GM23338 (cell line): ENCODE measurements around the gene LRTM2. TPM values are rescaled to one million over a fixed set of nuclear protein-coding genes. Genes with fewer than 3 reads are reported as not detected.

Source experiments
- ATAC-seq: fragments of 200-7000 bp; cut with Tn5 transposase; 3 replicates; pipeline ENCODE4 v1.9.1; 2020
- DNase-seq: peaks from one replicate; pipeline ENCODE4 v3.0.0-alpha.2; 2015; ENCODE audit warnings: low spot score
- H2AFZ ChIP-seq: fragments of 200-600 bp; sonication (generic); 2 replicates; pipeline ENCODE4 v1.8.0; 2016; ENCODE audit warnings: antibody characterized with exemption, mild to moderate bottlenecking, moderate library complexity
- H3F3A ChIP-seq: fragments of 200-600 bp; sonication (generic); replicated peaks from 2 replicates; pipeline ENCODE4 v1.8.0; 2017; ENCODE audit warnings: antibody characterized with exemption, mixed run types, low read depth
- H3K27ac ChIP-seq: fragments of 200-600 bp; sonication (generic); 2 replicates; pipeline ENCODE4 v1.6.1; 2016; ENCODE audit warnings: low read depth
- H3K27me3 ChIP-seq: fragments of 200-600 bp; sonication (generic); 2 replicates; pipeline ENCODE4 v1.8.0; 2016; ENCODE audit warnings: mild to moderate bottlenecking, mixed run types, moderate library complexity; ENCODE audit not compliant: insufficient read depth
- H3K36me3 ChIP-seq: fragments of 200-600 bp; sonication (generic); 2 replicates; pipeline ENCODE4 v1.8.0; 2016; ENCODE audit warnings: mild to moderate bottlenecking; ENCODE audit not compliant: insufficient read depth
- H3K4me1 ChIP-seq: fragments of 200-600 bp; sonication (generic); 2 replicates; pipeline ENCODE4 v1.8.0; 2016; ENCODE audit warnings: mild to moderate bottlenecking, moderate library complexity; ENCODE audit not compliant: insufficient read depth
- H3K4me2 ChIP-seq: fragments of 200-600 bp; sonication (generic); 2 replicates; pipeline ENCODE4 v1.7.1; 2017; ENCODE audit warnings: mixed run types
- H3K4me3 ChIP-seq: fragments of 200-600 bp; sonication (generic); 2 replicates; pipeline ENCODE4 v1.6.1; 2016; ENCODE audit warnings: mixed run types
- H3K79me2 ChIP-seq: fragments of 200-600 bp; sonication (generic); replicated peaks from 2 replicates; pipeline ENCODE4 v1.8.0; 2017; ENCODE audit warnings: mild to moderate bottlenecking; ENCODE audit not compliant: insufficient read depth
- H3K9me2 ChIP-seq: fragments of 200-600 bp; sonication (generic); 2 replicates; pipeline ENCODE4 v1.8.0; 2017; ENCODE audit not compliant: insufficient read depth
- H4K20me1 ChIP-seq: fragments of 200-600 bp; sonication (generic); replicated peaks from 2 replicates; pipeline ENCODE4 v1.8.0; 2017; ENCODE audit warnings: mild to moderate bottlenecking; ENCODE audit not compliant: insufficient read depth
- H3K27ac Mint-ChIP-seq: 2 replicates; pipeline ENCODE4 v1.8.0; 2020; ENCODE audit warnings: inconsistent platforms, mild to moderate bottlenecking, moderate library complexity, mixed read lengths
- H3K27me3 Mint-ChIP-seq: 3 replicates; pipeline ENCODE4 v1.8.0; 2022; ENCODE audit warnings: low read depth, mild to moderate bottlenecking, moderate library complexity, mixed read lengths, inconsistent platforms; ENCODE audit not compliant: insufficient read depth, poor library complexity
- H3K36me3 Mint-ChIP-seq: 3 replicates; pipeline ENCODE4 v1.8.0; 2021; ENCODE audit warnings: low read depth, mild to moderate bottlenecking, inconsistent platforms, moderate library complexity, mixed read lengths
- H3K4me1 Mint-ChIP-seq: 3 replicates; pipeline ENCODE4 v1.8.0; 2020; ENCODE audit warnings: mild to moderate bottlenecking, inconsistent platforms, mixed read lengths
- H3K4me3 Mint-ChIP-seq: 3 replicates; pipeline ENCODE4 v1.8.0; 2021; ENCODE audit warnings: moderate library complexity, mild to moderate bottlenecking, inconsistent platforms, mixed read lengths
- H3K9me3 Mint-ChIP-seq: 3 replicates; pipeline ENCODE4 v1.8.0; 2020; ENCODE audit warnings: moderate library complexity, mild to moderate bottlenecking, inconsistent platforms, mixed read lengths
- CREB1 ChIP-seq: fragments of 250-450 bp; sonication (Bioruptor Pico); IDR thresholded peaks from 2 replicates; pipeline ENCODE4 v1.5.0; 2020; ENCODE audit warnings: low read depth, mild to moderate bottlenecking, moderate library complexity
- CTCF ChIP-seq, 2 experiments: fragments of 200-600 bp in 1 of 2; sonication (generic) in 1 of 2; conservative IDR thresholded peaks; 2 replicates each; pipeline versions ENCODE4 v1.5.1 to v1.6.1; 2016 to 2017; ENCODE audit warnings: antibody characterized with exemption in 2 of 2, low read depth in 2 of 2, mild to moderate bottlenecking in 2 of 2, moderate library complexity in 1 of 2
- ETS1 ChIP-seq: IDR thresholded peaks from 2 replicates; pipeline ENCODE4 v1.6.1; 2016; ENCODE audit warnings: antibody characterized with exemption
- EZH2 ChIP-seq: fragments of 200-600 bp; sonication (generic); IDR thresholded peaks from one replicate; pipeline ENCODE4 v1.8.0; 2017; ENCODE audit warnings: antibody characterized with exemption, mild to moderate bottlenecking, low read depth; ENCODE audit not compliant: unreplicated experiment
- EZH2phosphoT487 ChIP-seq: fragments of 200-600 bp; sonication (generic); IDR thresholded peaks from one replicate; pipeline ENCODE4 v1.8.1; 2018; ENCODE audit warnings: antibody characterized with exemption; ENCODE audit not compliant: unreplicated experiment
- JUNB ChIP-seq: IDR thresholded peaks from one replicate; pipeline ENCODE4 v1.6.1; 2016; ENCODE audit warnings: antibody characterized with exemption; ENCODE audit not compliant: unreplicated experiment
- NANOG ChIP-seq: IDR thresholded peaks from 2 replicates; pipeline ENCODE4 v1.6.1; 2016; ENCODE audit warnings: antibody characterized with exemption, borderline replicate concordance
- POLR2AphosphoS5 ChIP-seq: IDR thresholded peaks from 2 replicates; pipeline ENCODE4 v1.6.1; 2016; ENCODE audit warnings: antibody characterized with exemption, low read depth
- REST ChIP-seq: IDR thresholded peaks from one replicate; pipeline ENCODE4 v1.6.1; 2018; ENCODE audit warnings: antibody characterized with exemption; ENCODE audit not compliant: unreplicated experiment
- STAT1 ChIP-seq: IDR thresholded peaks from one replicate; pipeline ENCODE4 v1.6.1; 2016; ENCODE audit warnings: antibody characterized with exemption; ENCODE audit not compliant: unreplicated experiment
- ZNF114 ChIP-seq: fragments of 250-450 bp; sonication (Bioruptor Pico); IDR thresholded peaks from 2 replicates; pipeline ENCODE4 v1.5.0; 2020; ENCODE audit warnings: mild to moderate bottlenecking, moderate library complexity
- ZNF331 ChIP-seq: fragments of 250-450 bp; sonication (Bioruptor Pico); IDR thresholded peaks from 2 replicates; pipeline ENCODE4 v1.5.0; 2020; ENCODE audit warnings: low read depth, mild to moderate bottlenecking, moderate library complexity
- ZNF462 ChIP-seq: fragments of 250-450 bp; sonication (Bioruptor Pico); IDR thresholded peaks from 2 replicates; pipeline ENCODE4 v1.5.0; 2020; ENCODE audit warnings: mild to moderate bottlenecking, moderate library complexity
- polyA plus RNA-seq: library from polyadenylated mRNA; unstranded; fragments of >200 nt; fragmentation: Nextera tagmentation; extraction: Ambion mirVana; gene quantifications from 2 replicates; pipeline ENCODE4 v1.2.1, GENCODE V29; 2016
- total RNA-seq: library from RNA; depleted of rRNA; stranded (reverse); fragments of >200 nt; shearing (Covaris generic); gene quantifications from 2 replicates; pipeline ENCODE4 v1.2.3, GENCODE V29; 2014

Gene LRTM2
- total and polyA plus RNA-seq, 2 experiments from 2014 or later, result 0.08 TPM; not detected in 1

- TF ChIP-seq REST, result no peak
- TF ChIP-seq ZNF114, result no peak
- no peak for TF ChIP-seq CREB1 (CRISPR knock-in tag)
- no peak for TF ChIP-seq EZH2phosphoT487
- no peak for TF ChIP-seq EZH2
- no peak for TF ChIP-seq ZNF331 (CRISPR knock-in tag)
Measured at GRCh38 chr12:1878214-1878613, 57.8 kb downstream of the LRTM2 start (continued).

- Mint-ChIP-seq H3K4me1 (no peaks in the 10 kb centered on the region), H3K27ac (no peak overlapping the region), H3K9me3 (no peaks in the 10 kb centered on the region), H3K36me3 (no peaks in the 10 kb centered on the region), H3K4me3 (no peak overlapping the region), H3K27me3 (peaks cover 12% of the 10 kb centered on the region)
- no peak overlapping the region for H2AFZ ChIP-seq
- no peak overlapping the region for H3K4me2 ChIP-seq
- ATAC-seq (no peak), DNase-seq (no peak)
- H3K4me3 ChIP-seq, result no peak overlapping the region
- no peaks in the 10 kb centered on the region for H3K9me2 ChIP-seq
- no peaks in the 10 kb centered on the region for H3F3A ChIP-seq
- H3K79me2 ChIP-seq, result no peaks in the 10 kb centered on the region
- no peaks in the 10 kb centered on the region for H3K27me3 ChIP-seq
- H4K20me1 ChIP-seq, result no peaks in the 10 kb centered on the region
- H3K4me1 ChIP-seq, result no peaks in the 10 kb centered on the region
- H3K27ac ChIP-seq, result no peak overlapping the region
- H3K36me3 ChIP-seq, result no peaks in the 10 kb centered on the region
- TF ChIP-seq JUNB, result no peak
- TF ChIP-seq NANOG, result no peak
- TF ChIP-seq POLR2AphosphoS5, result no peak
- TF ChIP-seq EZH2phosphoT487, result no peak
- TF ChIP-seq EZH2, result no peak
- no peak for TF ChIP-seq ETS1
- no peak for TF ChIP-seq ZNF331 (CRISPR knock-in tag)
- no peak for TF ChIP-seq ZNF114
- TF ChIP-seq ZNF462, result no peak
- no peak for TF ChIP-seq CTCF (conservative IDR thresholded peaks at IDR 0.05; ENCODE audit: low read depth in 2 of 2)
- no peak for TF ChIP-seq STAT1
- TF ChIP-seq CREB1 (CRISPR knock-in tag), result no peak
Measured at GRCh38 chr12:1878695-1879094, 58.3 kb downstream of the LRTM2 start.
